LNCAP (cell line): ENCODE measurements around the gene NPTX1.

Experiments
- CTCF ChIP-seq: fragments of 450-650 bp; IDR thresholded peaks from 2 replicates; pipeline ENCODE4 v1.5.1; 2017; ENCODE audit warnings: mild to moderate bottlenecking

Gene NPTX1

GRCh38 chr17:80517641-80518040 is 41.2 kb upstream of the NPTX1 start:
- no peak for TF ChIP-seq CTCF

GRCh38 chr17:80516171-80516932 is 39.9 kb upstream of the NPTX1 start:
- no peak for TF ChIP-seq CTCF

- no peak for TF ChIP-seq CTCF
Measured at GRCh38 chr17:80513892-80514291, 37.5 kb upstream of the NPTX1 start.

GRCh38 chr17:80513201-80513600 is 36.8 kb upstream of the NPTX1 start:
- no peak for TF ChIP-seq CTCF

- no peak for TF ChIP-seq CTCF
Measured at GRCh38 chr17:80512233-80512632, 35.8 kb upstream of the NPTX1 start.

- no peak for TF ChIP-seq CTCF
Measured at GRCh38 chr17:80511222-80512180, 35.1 kb upstream of the NPTX1 start.

- TF ChIP-seq CTCF, result no peak
Measured at GRCh38 chr17:80510772-80511171, 34.4 kb upstream of the NPTX1 start.
